Muscle of back (tissue), 11 donors: ENCODE data around the gene WLS. TPM values are rescaled to one million over a fixed set of nuclear protein-coding genes. Genes with fewer than 3 reads are reported as not detected.

ENCODE experiments used
- DNase-seq, 3 donors: peaks; one replicate each; pipeline versions ENCODE4 v3.0.0 to v3.0.0-alpha.2; 2013
- polyA plus RNA-seq, 10 donors: library from polyadenylated mRNA; unstranded; fragments of 120-200 nt; gene quantifications; one replicate each; pipeline ENCODE4 v1.2.1, GENCODE V29; 2013; ENCODE audit not compliant: insufficient read length in 10 of 10

Gene WLS
- polyA plus RNA-seq, 10 donors: 83.2 to 106 (median 93.0) TPM

GRCh38 chr1:68103011-68103545, 129.2 kb downstream of the WLS start:
- no peak for DNase-seq

DNA sequence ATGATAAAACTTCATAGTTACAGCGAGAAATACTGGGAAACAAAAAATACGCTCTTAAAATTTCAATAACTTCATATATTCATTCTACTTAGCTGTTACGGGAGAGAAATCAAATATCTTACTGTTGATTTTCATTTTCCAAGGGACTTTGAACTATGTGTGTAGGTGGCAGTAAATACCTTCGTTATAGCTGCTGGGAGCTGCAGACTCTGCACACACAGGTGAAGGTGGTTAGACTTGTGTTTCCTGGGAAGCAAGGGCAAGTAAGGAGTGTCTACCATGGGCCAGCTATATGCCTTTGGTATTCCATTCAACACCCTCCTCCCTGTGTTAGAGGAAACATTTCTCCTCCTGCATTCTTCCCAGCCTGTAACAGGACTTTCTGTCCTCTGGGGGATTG, 130.5 kb downstream of the WLS start:
- no peak for DNase-seq

- DNase-seq: no peak
Measured at GRCh38 chr1:68100571-68100970, 131.8 kb downstream of the WLS start.

- no peak for DNase-seq
Measured at GRCh38 chr1:68093737-68094136, 138.6 kb downstream of the WLS start.

DNA sequence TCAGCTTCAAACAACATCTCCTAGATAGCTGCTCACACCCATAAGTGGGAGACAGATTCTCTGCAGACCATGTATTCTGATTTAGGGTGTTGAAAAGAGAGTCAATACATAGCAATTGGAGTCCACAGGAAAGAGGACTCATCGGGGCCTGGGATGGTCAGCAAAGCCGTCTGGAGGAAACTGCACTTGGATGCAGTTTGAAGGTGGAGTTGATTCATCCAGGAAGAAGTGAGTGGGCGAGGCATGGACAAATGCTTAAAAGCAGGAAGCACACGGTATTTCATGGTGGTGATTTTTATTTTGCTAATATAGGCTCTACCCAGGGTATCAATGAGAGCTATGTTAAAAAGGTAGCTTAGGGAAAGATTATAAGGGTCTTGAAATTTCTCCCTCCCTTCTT, 145.1 kb downstream of the WLS start:
- no peak for DNase-seq

- DNase-seq: no peak
Measured at GRCh38 chr1:68085752-68086151, 146.6 kb downstream of the WLS start.

DNA sequence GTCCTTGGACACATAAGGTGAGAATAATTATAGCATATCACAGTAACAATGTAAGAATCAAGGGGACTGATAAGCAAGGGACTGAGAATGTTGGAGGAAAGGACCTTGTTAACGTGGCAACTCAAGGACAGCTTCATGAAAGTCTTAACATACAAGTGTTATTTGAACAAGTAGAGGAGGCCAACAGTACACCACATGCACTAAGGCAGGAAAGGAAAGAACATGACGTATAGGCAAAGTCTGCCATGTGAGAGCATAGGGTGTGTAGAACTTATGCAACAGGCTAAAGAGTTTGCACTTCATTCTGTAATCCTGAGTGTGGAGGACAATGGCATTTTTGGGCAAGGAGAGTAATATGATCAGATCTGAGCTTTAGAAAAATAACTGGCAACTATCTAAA, 148.6 kb downstream of the WLS start:
- no peak for DNase-seq

- DNase-seq: no peak
Measured at GRCh38 chr1:68081775-68082283, 150.5 kb downstream of the WLS start.

DNA sequence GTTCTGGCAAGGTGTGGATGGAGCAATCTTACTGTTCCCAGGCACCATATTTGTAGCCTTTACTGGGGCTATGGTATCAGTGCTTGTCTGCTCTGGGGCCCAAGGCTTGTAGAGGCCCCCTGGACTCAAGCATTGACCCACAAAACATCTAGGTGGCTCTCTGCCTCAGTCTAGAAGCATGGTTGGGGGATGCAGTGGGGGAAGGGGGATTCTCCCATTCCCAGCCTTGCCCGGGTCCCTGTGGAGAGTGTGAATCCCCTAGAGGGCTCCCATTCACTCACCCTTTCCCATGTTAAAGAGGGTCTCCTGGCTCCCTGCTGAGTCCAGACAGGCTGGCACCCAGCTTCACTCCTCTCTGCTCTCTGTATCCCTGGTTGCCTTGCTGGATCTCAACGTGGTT, 153.7 kb downstream of the WLS start:
- no peak for DNase-seq

Other genes with a start within 250 kb of the WLS start
- 1 to 10 TPM; 3.3 to 8.6 (median 4.3) TPM for gene DIRAS3, start 181.9 kb downstream of the WLS start, polyA plus RNA-seq
- gene RPE65, start 217.4 kb upstream of the WLS start, polyA plus RNA-seq: under 1 TPM in 5 of 10 donors, not detected in 5; 0.08 to 0.14 (median 0.12) TPM